Suppressor macrophage treated with lipopolysaccharide for 4 hours (primary cell): ENCODE data around the gene CCSAP.

ENCODE experiments used
- DNase-seq: peaks from one replicate; pipeline ENCODE4 v3.0.0-alpha.2; 2020

CCSAP gene

GRCh38 chr1:229285440-229285839, 57.4 kb downstream of the CCSAP start:
- no peak for DNase-seq

- DNase-seq = no peak
These were observed 58.0 kb downstream of the CCSAP start for GRCh38 chr1:229284887-229285286.

- DNase-seq = no peak
These were observed 59.6 kb downstream of the CCSAP start for GRCh38 chr1:229283183-229283611.

- DNase-seq = no peak
These were observed 60.5 kb downstream of the CCSAP start for GRCh38 chr1:229282295-229282823.

GRCh38 chr1:229281339-229281926, 61.4 kb downstream of the CCSAP start:
- no peak for DNase-seq

GRCh38 chr1:229280921-229281320, 61.9 kb downstream of the CCSAP start:
- no peak for DNase-seq

GRCh38 chr1:229280037-229280828, 62.6 kb downstream of the CCSAP start:
- no peak for DNase-seq

- no peak for DNase-seq
These were observed 63.6 kb downstream of the CCSAP start for GRCh38 chr1:229279242-229279641.

- no peak for DNase-seq
These were observed 64.6 kb downstream of the CCSAP start for GRCh38 chr1:229278120-229278741.

- DNase-seq = no peak
These were observed 67.8 kb downstream of the CCSAP start for GRCh38 chr1:229275005-229275404.

GRCh38 chr1:229273507-229274232, 69.2 kb downstream of the CCSAP start:
- DNase-seq = no peak

GRCh38 chr1:229272164-229273158, 70.4 kb downstream of the CCSAP start:
- peak; percentile 56 for DNase-seq

GRCh38 chr1:229271448-229272159, 71.2 kb downstream of the CCSAP start:
- peak; percentile 29 for DNase-seq
